Heart left ventricle (tissue), 13 donors: Measurements from ENCODE around the gene ABHD17C.

Source experiments
- POLR2A ChIP-seq, 2 donors: fragments of 450-650 bp; IDR thresholded peaks; one replicate each; pipeline ENCODE4 v1.6.1; 2017; ENCODE audit warnings: antibody characterized with exemption in 2 of 2, mild to moderate bottlenecking in 2 of 2, moderate library complexity in 2 of 2
- TF ChIP-seq, protein P1 (sequence below), 12 donors: fragments of 200-600 bp; sonication (generic) in 4 of 12; IDR thresholded peaks; one replicate each; pipeline versions ENCODE4 v1.5.0 to v1.8.0; 2018 to 2022; ENCODE audit warnings: antibody characterized with exemption in 12 of 12, mild to moderate bottlenecking in 5 of 12
- donor health status: ischemic (EF 13 %, LVEDD 7.1; RV severe dilation, severe dysfunction).
- donor health status: DM: no; HTN: yes; CAD: no.
- donor health status: DM: no; HTN: no; CAD: no.
- donor health status: ischemic (EF 25% LVEDD 6.9; RV normal size, moderate dysfunction).
- donor health status: ischemic (EF 25% LVEDD 5.7; RV mildly dilated, moderate dysfunction).
- donor health status: ischemic (EF 35%, LVEDD 5.7; RV mildly dilated, moderate dysfunction).
- donor health status: nonischemic (EF 11% LVEDD 7.7; RV severe dilation, severe dysfunction).
- donor health status: DM: yes; HTN: yes; CAD: no.
- donor health status: PGD.
- donor health status: ischemic (EF 29% LVEDD 5.4; RV normal size, mild dysfunction).
- donor health status: nonischemic (EF 23%, LVEDD 6.1; RV moderate dilation, normal function).

DNA sequence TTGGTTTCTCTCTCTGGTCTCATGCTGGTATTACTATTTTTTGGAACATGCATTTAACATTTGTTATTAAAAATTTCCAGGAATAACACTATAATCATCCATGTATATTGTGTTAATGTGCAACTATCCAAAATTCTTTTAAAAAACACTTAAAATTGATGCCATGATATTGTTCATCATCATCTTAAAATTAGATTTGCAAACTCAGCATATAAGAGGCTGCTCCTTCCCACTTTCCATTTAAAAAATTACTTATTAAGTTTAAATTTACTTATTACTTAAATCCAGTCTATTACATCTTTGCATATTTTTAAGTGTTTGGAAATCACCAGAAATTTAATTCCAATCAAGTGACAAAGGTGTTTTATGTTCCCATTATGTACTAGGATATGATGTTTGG lies 5.8 kb upstream of the ABHD17C start:
- TF ChIP-seq, protein P1, sequence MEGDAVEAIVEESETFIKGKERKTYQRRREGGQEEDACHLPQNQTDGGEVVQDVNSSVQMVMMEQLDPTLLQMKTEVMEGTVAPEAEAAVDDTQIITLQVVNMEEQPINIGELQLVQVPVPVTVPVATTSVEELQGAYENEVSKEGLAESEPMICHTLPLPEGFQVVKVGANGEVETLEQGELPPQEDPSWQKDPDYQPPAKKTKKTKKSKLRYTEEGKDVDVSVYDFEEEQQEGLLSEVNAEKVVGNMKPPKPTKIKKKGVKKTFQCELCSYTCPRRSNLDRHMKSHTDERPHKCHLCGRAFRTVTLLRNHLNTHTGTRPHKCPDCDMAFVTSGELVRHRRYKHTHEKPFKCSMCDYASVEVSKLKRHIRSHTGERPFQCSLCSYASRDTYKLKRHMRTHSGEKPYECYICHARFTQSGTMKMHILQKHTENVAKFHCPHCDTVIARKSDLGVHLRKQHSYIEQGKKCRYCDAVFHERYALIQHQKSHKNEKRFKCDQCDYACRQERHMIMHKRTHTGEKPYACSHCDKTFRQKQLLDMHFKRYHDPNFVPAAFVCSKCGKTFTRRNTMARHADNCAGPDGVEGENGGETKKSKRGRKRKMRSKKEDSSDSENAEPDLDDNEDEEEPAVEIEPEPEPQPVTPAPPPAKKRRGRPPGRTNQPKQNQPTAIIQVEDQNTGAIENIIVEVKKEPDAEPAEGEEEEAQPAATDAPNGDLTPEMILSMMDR (IDR thresholded peaks at IDR 0.05): no peak
- TF ChIP-seq POLR2A (IDR thresholded peaks at IDR 0.05): no peak
